OCI-LY7 (cell line): ENCODE data around the gene STAT4. TPM values are rescaled to one million over a fixed set of nuclear protein-coding genes. Genes with fewer than 3 reads are reported as not detected.

Experiments used
- BruUV-seq: library from RNA; stranded (reverse); fragments of 400-500 nt; replicated peaks from 2 replicates; lab custom pipeline; 2021; lab: Mats Ljungman, UMichigan
- CTCF ChIA-PET: fragments of 300-600 bp; sonication (Branson Sonifier 250); formaldehyde crosslinking; loops from one replicate; lab custom pipeline; 2022; ENCODE audit warnings: antibody characterized with exemption; ENCODE audit not compliant: unreplicated experiment; lab: Charles Lee
- POLR2A ChIA-PET: fragments of 300-600 bp; sonication (Branson Sonifier 250); formaldehyde crosslinking; loops from one replicate; lab custom pipeline; 2022; ENCODE audit warnings: antibody characterized with exemption; lab: Charles Lee
- DNase-seq: peaks from one replicate; pipeline ENCODE4 v3.0.0-alpha.2; 2015; ENCODE audit warnings: low spot score
- H2AFZ ChIP-seq: fragments of 200-600 bp; sonication (generic), shearing (Covaris generic); 2 replicates; pipeline ENCODE4 v1.6.1; 2014; ENCODE audit warnings: mild to moderate bottlenecking, antibody characterized with exemption, low read length, moderate library complexity
- H3K27ac ChIP-seq: fragments of 200-600 bp; sonication (generic); 2 replicates; pipeline ENCODE4 v1.5.1; 2014; ENCODE audit warnings: mixed run types, low read depth, mild to moderate bottlenecking, moderate library complexity, low read length, inconsistent platforms; ENCODE audit not compliant: poor library complexity, severe bottlenecking
- H3K36me3 ChIP-seq: fragments of 200-600 bp; sonication (generic); 2 replicates; pipeline ENCODE4 v1.6.1; 2014; ENCODE audit warnings: mild to moderate bottlenecking, antibody characterized with exemption, low read length, moderate library complexity, mixed read lengths; ENCODE audit not compliant: insufficient read depth
- H3K4me1 ChIP-seq: fragments of 200-600 bp; sonication (generic); 2 replicates; pipeline ENCODE4 v1.5.1; 2014; ENCODE audit warnings: mild to moderate bottlenecking, low read length; ENCODE audit not compliant: insufficient read depth, poor library complexity, severe bottlenecking
- H3K4me2 ChIP-seq: fragments of 200-600 bp; sonication (generic); 2 replicates; pipeline ENCODE4 v1.6.1; 2014; ENCODE audit warnings: mild to moderate bottlenecking, low read length
- H3K4me3 ChIP-seq: fragments of 200-600 bp; sonication (generic); 2 replicates; pipeline ENCODE4 v1.5.1; 2014; ENCODE audit warnings: mild to moderate bottlenecking, low read depth, low read length; ENCODE audit not compliant: poor library complexity, severe bottlenecking
- H3K79me2 ChIP-seq: fragments of 200-600 bp; sonication (generic); 2 replicates; pipeline ENCODE4 v1.6.1; 2016; ENCODE audit warnings: low read depth, mild to moderate bottlenecking, low read length, moderate library complexity, mixed read lengths; ENCODE audit not compliant: insufficient read depth
- H3K9me2 ChIP-seq: fragments of 200-600 bp; sonication (generic); 2 replicates; pipeline ENCODE4 v1.6.1; 2016; ENCODE audit warnings: mild to moderate bottlenecking, low read length, mixed read lengths; ENCODE audit not compliant: insufficient read depth
- H3K9me3 ChIP-seq: fragments of 200-600 bp; sonication (generic); 2 replicates; pipeline ENCODE4 v1.6.1; 2014; ENCODE audit warnings: mild to moderate bottlenecking, mixed run types, low read length, mixed read lengths
- H4K20me1 ChIP-seq: fragments of 200-600 bp; sonication (generic); 2 replicates; pipeline ENCODE4 v1.6.1; 2014; ENCODE audit warnings: mild to moderate bottlenecking, antibody characterized with exemption, low read length, moderate library complexity, mixed read lengths; ENCODE audit not compliant: insufficient read depth
- CTCF ChIP-seq: fragments of 200-600 bp; sonication (generic); conservative IDR thresholded peaks from 2 replicates; pipeline ENCODE4 v1.5.1; 2014; ENCODE audit warnings: mild to moderate bottlenecking, antibody characterized with exemption, low read length, moderate library complexity, mixed read lengths
- EZH2phosphoT487 ChIP-seq: fragments of 200-600 bp; sonication (generic); IDR thresholded peaks from 2 replicates; pipeline ENCODE4 v1.6.1; 2018; ENCODE audit warnings: low read depth, borderline replicate concordance, mild to moderate bottlenecking, mixed run types, antibody characterized with exemption, low read length, moderate library complexity, mixed read lengths
- intact Hi-C: fragments of 100-400 bp; cut with micrococcal nuclease; formaldehyde crosslinking; loops from one replicate; pipeline ENCODE4 v1.10.0; 2022; ENCODE audit not compliant: unreplicated experiment
- total RNA-seq, 2 experiments: library from RNA; depleted of rRNA in 1 of 2; stranded (reverse); fragments of >200 nt in 1 of 2; shearing (Covaris generic) in 1 of 2; gene quantifications; 2 replicates each; pipeline ENCODE4 v1.2.3, GENCODE V29; 2014 to 2022

STAT4 gene
- total RNA-seq, 2 experiments from 2014 or later = not detected

DNA sequence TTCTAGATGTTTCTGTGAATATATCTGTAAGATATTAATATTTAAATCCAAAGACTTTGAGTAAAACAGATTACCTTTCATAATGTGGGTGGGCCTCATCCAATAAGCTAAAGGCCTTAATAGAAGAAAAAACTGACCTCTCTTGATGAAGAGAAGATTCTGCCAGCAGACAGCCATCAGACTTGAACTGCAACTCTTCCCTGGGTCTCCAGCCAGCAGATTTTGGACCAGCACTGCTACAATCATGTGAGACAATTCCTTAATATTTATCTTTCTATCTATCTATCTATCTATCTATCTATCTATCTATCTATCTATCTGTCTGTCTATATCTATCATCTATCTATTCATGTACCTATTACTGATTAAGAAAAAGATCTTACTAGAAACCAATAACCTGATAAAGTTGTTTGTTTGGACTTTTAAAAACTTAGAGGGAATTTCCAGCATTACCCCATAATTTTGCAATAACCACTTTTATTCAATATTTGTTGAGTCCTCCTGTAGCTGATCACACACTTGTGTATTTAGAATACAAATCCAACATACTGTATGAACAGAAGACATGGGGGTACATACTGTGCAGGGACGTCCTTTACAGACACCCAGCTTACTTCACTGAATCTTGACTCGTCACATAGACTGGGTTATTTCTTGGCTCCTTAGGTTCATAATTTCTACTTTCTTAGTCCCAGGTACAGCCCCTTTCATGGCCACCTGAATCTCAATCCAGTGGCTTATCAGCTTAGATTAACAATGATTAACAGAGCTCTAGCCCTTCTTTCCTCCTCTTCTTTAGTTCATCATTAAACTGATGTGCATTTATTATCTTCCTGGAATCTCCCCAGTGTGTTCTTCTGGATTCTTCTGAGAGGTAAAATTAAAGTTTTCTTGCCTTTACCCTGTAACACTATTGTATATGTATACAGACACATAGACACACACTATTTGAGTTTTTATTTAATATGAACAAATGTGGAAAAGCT lies 27.2 kb upstream of the STAT4 start:
- no peaks in the 10 kb centered on the region for H3K9me3 ChIP-seq
- no peaks in the 10 kb centered on the region for H4K20me1 ChIP-seq
- H2AFZ ChIP-seq = no peak overlapping the region
- H3K4me1 ChIP-seq = no peaks in the 10 kb centered on the region
- intact Hi-C loops = no loop called here
- no TSS peak for BruUV-seq
- H3K4me2 ChIP-seq = no peak overlapping the region
- CTCF ChIA-PET = no interaction called here
- POLR2A ChIA-PET = interaction anchor here (0.5 kb wide), 1 partner anchor 54 kb away, joined by 6 read pairs; no protein-coding TSS in a partner anchor
- TF ChIP-seq EZH2phosphoT487 (no peak), CTCF (no peak)
- H3K27ac ChIP-seq = no peak overlapping the region
- H3K79me2 ChIP-seq = no peaks in the 10 kb centered on the region
- H3K4me3 ChIP-seq = no peak overlapping the region
- no peaks in the 10 kb centered on the region for H3K9me2 ChIP-seq
- H3K36me3 ChIP-seq = no peaks in the 10 kb centered on the region
- no peak for DNase-seq

GRCh38 chr2:191176801-191177438 lies 26.1 kb upstream of the STAT4 start:
- Histone ChIP-seq H3K9me3 (no peaks in the 10 kb centered on the region), H3K36me3 (no peaks in the 10 kb centered on the region), H3K9me2 (no peaks in the 10 kb centered on the region), H3K4me1 (no peaks in the 10 kb centered on the region), H3K4me2 (no peak overlapping the region), H3K4me3 (no peak overlapping the region), H3K27ac (no peak overlapping the region), H3K79me2 (no peaks in the 10 kb centered on the region), H4K20me1 (no peaks in the 10 kb centered on the region), H2AFZ (no peak overlapping the region)
- no peak for DNase-seq
- POLR2A ChIA-PET = no interaction called here
- TF ChIP-seq CTCF = no peak
- TF ChIP-seq EZH2phosphoT487 = no peak
- CTCF ChIA-PET = no interaction called here
- intact Hi-C loops = no loop called here
- BruUV-seq = no TSS peak
